ENCODE data around the gene OR1I1. TPM values are rescaled to one million over a fixed set of nuclear protein-coding genes. Genes with fewer than 3 reads are reported as not detected.
A peak's percentile ranks its signal among the peaks of the same experiment; 100 is the strongest.
"Not testable (repeated sequence)": the region's sequence is repeated elsewhere in the genome, so short reads cannot be mapped to it uniquely, and the experiment has no call there.

The OR1I1 gene
- total and polyA plus RNA-seq, 7 donors = not detected

GRCh38 chr19:15075806-15076205, 6.2 kb upstream of the OR1I1 start:
- Histone ChIP-seq H3K36me3 (no peaks in the 10 kb centered on the region), H3K4me1 (no peaks in the 10 kb centered on the region), H3K9me3 (no peaks in the 10 kb centered on the region), H3K27me3 (peaks cover 0 to 4% (median 0%) of the 10 kb centered on the region in 3 donors), H3K4me3 (no peak overlapping the region), H3K27ac (no peak overlapping the region)
- 82 to 90% methylated on average over 4 of the region's 4 CpGs for WGBS, 2 donors
- no peak for DNase-seq
- intact Hi-C loops (cut with DNase I) = no loop called here
- TF ChIP-seq EP300 (IDR thresholded peaks at IDR 0.05) (no peak), POLR2AphosphoS5 (IDR thresholded peaks at IDR 0.05) (no peak), POLR2A (IDR thresholded peaks at IDR 0.05) (no peak), CTCF (IDR thresholded peaks at IDR 0.05) (no peak)

GRCh38 chr19:15080002-15080401, 2.0 kb upstream of the OR1I1 start:
- H3K36me3 ChIP-seq; H3K4me3 ChIP-seq; DNase-seq; H3K4me1 ChIP-seq; intact Hi-C loops (cut with DNase I); H3K9me3 ChIP-seq; H3K27ac ChIP-seq: not testable (repeated sequence)
- 65 to 73% methylated on average over 4 of the region's 4 CpGs for WGBS, 2 donors
- peaks cover 0 to 26% (median 0%) of the 10 kb centered on the region in 3 donors for H3K27me3 ChIP-seq

GRCh38 chr19:15087182-15087581, 5.2 kb downstream of the OR1I1 start:
- H3K4me1 ChIP-seq = peaks cover 0 to 2% (median 1%) of the 10 kb centered on the region in 4 donors
- no peak overlapping the region for H3K4me3 ChIP-seq
- intact Hi-C loops (cut with DNase I) = no loop called here
- DNase-seq = peak; percentile 57
- H3K9me3 ChIP-seq = no peaks in the 10 kb centered on the region
- H3K27ac ChIP-seq = no peak overlapping the region
- 80 to 84% methylated on average over 11 of the region's 11 CpGs for WGBS, 2 donors
- TF ChIP-seq POLR2A (IDR thresholded peaks at IDR 0.05) (no peak), CTCF (IDR thresholded peaks at IDR 0.05) (no peak), POLR2AphosphoS5 (IDR thresholded peaks at IDR 0.05) (no peak), EP300 (IDR thresholded peaks at IDR 0.05) (no peak)
- peaks cover 0 to 38% (median 4%) of the 10 kb centered on the region in 3 donors for H3K27me3 ChIP-seq
- H3K36me3 ChIP-seq = no peaks in the 10 kb centered on the region

- WGBS, 2 donors = 9 to 23% methylated on average over 13 of the region's 13 CpGs
- no peaks in the 10 kb centered on the region for H3K36me3 ChIP-seq
- H3K9me3 ChIP-seq = no peaks in the 10 kb centered on the region
- TF ChIP-seq CTCF (IDR thresholded peaks at IDR 0.05) (peak; percentile 18 to 42 (median 41)), POLR2A (IDR thresholded peaks at IDR 0.05) (no peak), EP300 (IDR thresholded peaks at IDR 0.05) (no peak), POLR2AphosphoS5 (IDR thresholded peaks at IDR 0.05) (no peak)
- peaks cover 0 to 8% (median 3%) of the 10 kb centered on the region in 4 donors for H3K4me1 ChIP-seq
- intact Hi-C loops (cut with DNase I) = loop anchor here (1.0 to 2.0 kb wide), 2 partner anchors 58 to 465 kb away; no protein-coding TSS in a partner anchor
- H3K4me3 ChIP-seq = peak overlapping the region in 1 of 4 donors; percentile 32
- peaks cover 0 to 11% (median 4%) of the 10 kb centered on the region in 3 donors for H3K27me3 ChIP-seq
- peak; percentile 66 for DNase-seq
- peak overlapping the region in 2 of 4 donors; percentile 20 to 24 for H3K27ac ChIP-seq
Observed at GRCh38 chr19:15091918-15092753, 10.1 kb downstream of the OR1I1 start.

- Histone ChIP-seq H3K36me3 (no peaks in the 10 kb centered on the region), H3K4me1 (peaks cover 0 to 8% (median 3%) of the 10 kb centered on the region in 4 donors), H3K9me3 (no peaks in the 10 kb centered on the region), H3K4me3 (no peak overlapping the region), H3K27ac (no peak overlapping the region), H3K27me3 (peaks cover 0 to 4% (median 0%) of the 10 kb centered on the region in 3 donors)
- DNase-seq = no peak
- WGBS, 2 donors = 85 to 89% methylated on average over 2 of the region's 2 CpGs
- intact Hi-C loops (cut with DNase I) = loop anchor here (2.0 kb wide), 1 partner anchor 464 kb away; no protein-coding TSS in a partner anchor
- TF ChIP-seq POLR2AphosphoS5 (IDR thresholded peaks at IDR 0.05) = no peak
- TF ChIP-seq POLR2A (IDR thresholded peaks at IDR 0.05) = no peak
- no peak for TF ChIP-seq EP300 (IDR thresholded peaks at IDR 0.05)
- no peak for TF ChIP-seq CTCF (IDR thresholded peaks at IDR 0.05)
Observed at GRCh38 chr19:15093001-15093400, 11.0 kb downstream of the OR1I1 start.

All from sigmoid colon (tissue), 7 donors.